ENCODE data around the gene PROP1.
"Not testable (repeated sequence)": the region's sequence is repeated elsewhere in the genome, so short reads cannot be mapped to it uniquely, and the experiment has no call there.

The PROP1 gene

GRCh38 chr5:177995691-177996595, at the start of gene PROP1:
Gene PROP1, minus strand, starts transcription at chr5:177996242. Its CDS starts 309 bp downstream, at chr5:177995933.
- no peak for DNase-seq

GRCh38 chr5:178019379-178020030, 23.5 kb upstream of the PROP1 start:
- not testable (repeated sequence) for DNase-seq

- DNase-seq = not testable (repeated sequence)
Observed at GRCh38 chr5:178012758-178013157, 16.7 kb upstream of the PROP1 start.

GRCh38 chr5:178011816-178012554, 15.9 kb upstream of the PROP1 start:
- not testable (repeated sequence) for DNase-seq

GRCh38 chr5:178007272-178007671, 11.2 kb upstream of the PROP1 start:
- DNase-seq = not testable (repeated sequence)

GRCh38 chr5:178006536-178007231, 10.6 kb upstream of the PROP1 start:
- DNase-seq = not testable (repeated sequence)

- DNase-seq = not testable (repeated sequence)
Observed at GRCh38 chr5:178006181-178006535, 10.1 kb upstream of the PROP1 start.

- no peak for DNase-seq
Observed at GRCh38 chr5:177997846-177998245, 1.8 kb upstream of the PROP1 start.

- DNase-seq = no peak
Observed at GRCh38 chr5:177997319-177997670, 1.3 kb upstream of the PROP1 start.

GRCh38 chr5:177996660-177997318, 747 bp upstream of the PROP1 start:
- no peak for DNase-seq

- no peak for DNase-seq
Observed at GRCh38 chr5:177994561-177995190, 1.4 kb downstream of the PROP1 start.

- DNase-seq = no peak
Observed at GRCh38 chr5:177994063-177994462, 2.0 kb downstream of the PROP1 start.

- DNase-seq = no peak
Observed at GRCh38 chr5:177992466-177992865, 3.6 kb downstream of the PROP1 start.

GRCh38 chr5:177988989-177989625, 6.9 kb downstream of the PROP1 start:
- DNase-seq = no peak

GRCh38 chr5:177987326-177987725, 8.7 kb downstream of the PROP1 start:
- DNase-seq = no peak

GRCh38 chr5:177985430-177986040, 10.5 kb downstream of the PROP1 start:
- DNase-seq = no peak

- DNase-seq = no peak
Observed at GRCh38 chr5:177984584-177985206, 11.3 kb downstream of the PROP1 start.

GRCh38 chr5:177983763-177984583, 12.1 kb downstream of the PROP1 start:
- DNase-seq = no peak

- DNase-seq = no peak
Observed at GRCh38 chr5:177982956-177983355, 13.1 kb downstream of the PROP1 start.

Measured in fibroblast of skin of right quadriceps (primary cell).